Measurements from ENCODE around the gene APRT.

- TF ChIP-seq ZZZ3 (IDR thresholded peaks at IDR 0.05) (no peak), MLX (CRISPR knock-in tag; conservative IDR thresholded peaks at IDR 0.05) (no peak), TOE1 (IDR thresholded peaks at IDR 0.05; ENCODE audit: borderline replicate concordance) (no peak), TOE1 (CRISPR knock-in tag; IDR thresholded peaks at IDR 0.05; ENCODE audit: borderline replicate concordance, low read depth) (no peak), CTCF (IDR thresholded peaks at IDR 0.05 in 2 of 3, conservative IDR thresholded peaks at IDR 0.05 in 1 of 3; ENCODE audit: insufficient read depth in 2 of 3, low read depth in 1 of 3, low read length in 3 of 3) (peak in 1 of 3 experiments; percentile 11; a peak in 2 of 6 replicates)
These were observed 48.1 kb downstream of the APRT start for GRCh38 chr16:88763502-88764053.
